Mesenchymal stem cell (in vitro differentiated cells and primary cell): Measurements from ENCODE around the gene TRAF3.
"Not testable (repeated sequence)": the region's sequence is repeated elsewhere in the genome, so short reads cannot be mapped to it uniquely, and the experiment has no call there.

Experiments
- DNase-seq: peaks from one replicate; pipeline ENCODE4 v3.0.0-alpha.2; 2013
- H2AFZ ChIP-seq: one replicate; pipeline ENCODE4 v1.6.1; 2013; ENCODE audit warnings: low read depth, mild to moderate bottlenecking, control low read depth, inconsistent platforms, low read length, moderate library complexity
- H2AK5ac ChIP-seq: 2 replicates; pipeline ENCODE4 v1.6.1; 2013; ENCODE audit warnings: low read length, moderate library complexity, mild to moderate bottlenecking, inconsistent platforms; ENCODE audit not compliant: severe bottlenecking
- H2BK120ac ChIP-seq: one replicate; pipeline ENCODE4 v1.6.1; 2013; ENCODE audit warnings: low read depth, mild to moderate bottlenecking, inconsistent platforms, low read length, moderate library complexity
- H2BK12ac ChIP-seq, 2 experiments: one replicate each; pipeline ENCODE4 v1.6.1; 2013; ENCODE audit warnings: inconsistent platforms in 2 of 2, low read length in 2 of 2, mild to moderate bottlenecking in 2 of 2, moderate library complexity in 2 of 2, control low read depth in 1 of 2
- H2BK15ac ChIP-seq: one replicate; pipeline ENCODE4 v1.6.1; 2013; ENCODE audit warnings: mild to moderate bottlenecking, low read depth, inconsistent platforms; ENCODE audit not compliant: poor library complexity, severe bottlenecking
- H2BK5ac ChIP-seq: 2 replicates; pipeline ENCODE4 v1.6.1; 2013; ENCODE audit warnings: low read depth, mild to moderate bottlenecking, low read length, control low read depth, inconsistent platforms; ENCODE audit not compliant: poor library complexity, severe bottlenecking
- H3K14ac ChIP-seq, 2 experiments: one replicate each; pipeline ENCODE4 v1.6.1; 2013; ENCODE audit warnings: inconsistent platforms in 2 of 2, low read length in 2 of 2, control low read depth in 1 of 2, mild to moderate bottlenecking in 1 of 2, moderate library complexity in 1 of 2
- H3K18ac ChIP-seq, 2 experiments: one replicate each; pipeline ENCODE4 v1.6.1; 2013; ENCODE audit warnings: inconsistent platforms in 2 of 2, low read length in 2 of 2, control low read depth in 1 of 2, low read depth in 1 of 2, mild to moderate bottlenecking in 1 of 2
- H3K23ac ChIP-seq, 2 experiments: one replicate each; pipeline ENCODE4 v1.6.1; 2013; ENCODE audit warnings: inconsistent platforms in 2 of 2, low read length in 2 of 2, mild to moderate bottlenecking in 2 of 2, moderate library complexity in 2 of 2, control low read depth in 1 of 2
- H3K27ac ChIP-seq: 2 replicates; pipeline ENCODE4 v1.5.1; 2013; ENCODE audit warnings: mild to moderate bottlenecking, moderate library complexity, low read length, control low read depth, inconsistent platforms; ENCODE audit not compliant: poor library complexity, severe bottlenecking
- H3K27me3 ChIP-seq, 2 experiments: 2 replicates each; pipeline versions ENCODE4 v1.6.1 to v1.7.0; 2013; ENCODE audit warnings: low read length in 2 of 2, mild to moderate bottlenecking in 2 of 2, moderate library complexity in 2 of 2, control low read depth in 1 of 2, inconsistent platforms in 1 of 2; ENCODE audit not compliant: control insufficient read depth in 1 of 2, insufficient read depth in 1 of 2
- H3K36me3 ChIP-seq, 2 experiments: 2 replicates each; pipeline versions ENCODE4 v1.6.1 to v1.7.0; 2013; ENCODE audit warnings: low read length in 2 of 2, control low read depth in 1 of 2, inconsistent platforms in 1 of 2, low read depth in 1 of 2, mild to moderate bottlenecking in 1 of 2; ENCODE audit not compliant: insufficient read depth in 2 of 2, control insufficient read depth in 1 of 2
- H3K4ac ChIP-seq, 2 experiments: one replicate each; pipeline ENCODE4 v1.6.1; 2013; ENCODE audit warnings: inconsistent platforms in 2 of 2, low read length in 2 of 2, mild to moderate bottlenecking in 2 of 2, moderate library complexity in 2 of 2, control low read depth in 1 of 2, low read depth in 1 of 2
- H3K4me1 ChIP-seq: 2 replicates; pipeline ENCODE4 v1.6.1; 2013; ENCODE audit warnings: low read depth, low read length, control low read depth; ENCODE audit not compliant: control insufficient read depth, insufficient read depth
- H3K4me2 ChIP-seq: 2 replicates; pipeline ENCODE4 v1.6.1; 2013; ENCODE audit warnings: low read length, mild to moderate bottlenecking, inconsistent platforms; ENCODE audit not compliant: poor library complexity, severe bottlenecking
- H3K4me3 ChIP-seq, 2 experiments: 2 replicates each; pipeline versions ENCODE4 v1.5.1 to v1.7.0; 2013; ENCODE audit warnings: low read length in 2 of 2, mild to moderate bottlenecking in 2 of 2, control low read depth in 1 of 2, low read depth in 1 of 2; ENCODE audit not compliant: insufficient read depth in 1 of 2
- H3K79me1 ChIP-seq: replicated peaks from 2 replicates; pipeline ENCODE4 v1.6.1; 2013; ENCODE audit warnings: mild to moderate bottlenecking, control low read depth, low read length, inconsistent platforms; ENCODE audit not compliant: poor library complexity, severe bottlenecking
- H3K9ac ChIP-seq: 2 replicates; pipeline ENCODE4 v1.7.0; 2013; ENCODE audit warnings: mild to moderate bottlenecking, low read length, moderate library complexity
- H3K9me3 ChIP-seq: 2 replicates; pipeline ENCODE4 v1.7.0; 2013; ENCODE audit warnings: mild to moderate bottlenecking, low read length; ENCODE audit not compliant: control insufficient read depth
- H4K8ac ChIP-seq: one replicate; pipeline ENCODE4 v1.6.1; 2013; ENCODE audit warnings: inconsistent platforms, mild to moderate bottlenecking, low read length, moderate library complexity
- H4K91ac ChIP-seq: one replicate; pipeline ENCODE4 v1.6.1; 2013; ENCODE audit warnings: mild to moderate bottlenecking, low read length, inconsistent platforms
- WGBS: methylation state at CpG from one replicate; pipeline ENCODE4 v1.1.7; 2013; ENCODE audit warnings: mixed read lengths; 5-methylcytosine and 5-hydroxymethylcytosine counted together

The TRAF3 gene

GRCh38 chr14:102822887-102823286 is 45.6 kb downstream of the TRAF3 start:
- not testable (repeated sequence) for H4K91ac ChIP-seq, H3K18ac ChIP-seq, H3K4me3 ChIP-seq, DNase-seq, H4K8ac ChIP-seq, H3K9ac ChIP-seq, H2BK120ac ChIP-seq, H3K27ac ChIP-seq, H3K4ac ChIP-seq, H2AK5ac ChIP-seq, H3K23ac ChIP-seq, H2AFZ ChIP-seq, H3K9me3 ChIP-seq, H3K4me2 ChIP-seq, H3K27me3 ChIP-seq, H2BK5ac ChIP-seq, H2BK15ac ChIP-seq, H2BK12ac ChIP-seq, H3K14ac ChIP-seq
- H3K4me1 ChIP-seq, result peaks cover 18% of the 10 kb centered on the region
- H3K36me3 ChIP-seq, result peaks cover 0 to 14% of the 10 kb centered on the region in 2 experiments
- H3K79me1 ChIP-seq, result peaks cover 34% of the 10 kb centered on the region
- WGBS, result 100% methylated on average over 1 of the region's 6 CpGs

- Histone ChIP-seq H3K4me3 (no peak overlapping the region), H3K4me1 (peaks cover 18% of the 10 kb centered on the region), H2AK5ac (no peak overlapping the region), H3K9ac (no peak overlapping the region), H2BK120ac (no peak overlapping the region), H3K36me3 (peaks cover 0 to 14% of the 10 kb centered on the region in 2 experiments), H2BK12ac (no peak overlapping the region), H3K4me2 (no peak overlapping the region), H3K79me1 (peaks cover 37% of the 10 kb centered on the region), H3K27me3 (no peaks in the 10 kb centered on the region), H2BK5ac (no peak overlapping the region), H2AFZ (no peak overlapping the region), H3K14ac (no peak overlapping the region), H3K23ac (no peak overlapping the region), H3K4ac (no peak overlapping the region), H4K91ac (no peak overlapping the region), H2BK15ac (no peak overlapping the region), H3K27ac (no peak overlapping the region), H3K9me3 (no peaks in the 10 kb centered on the region), H3K18ac (no peak overlapping the region), H4K8ac (no peak overlapping the region)
- DNase-seq, result no peak
- WGBS, result 88% methylated on average over 3 of the region's 5 CpGs
Observed at GRCh38 chr14:102823546-102823945, 46.3 kb downstream of the TRAF3 start.

GRCh38 chr14:102824832-102825231 is 47.6 kb downstream of the TRAF3 start:
- no peak overlapping the region for H3K4ac ChIP-seq
- peaks cover 13% of the 10 kb centered on the region for H3K4me1 ChIP-seq
- H2BK5ac ChIP-seq, result no peak overlapping the region
- H3K27ac ChIP-seq, result no peak overlapping the region
- no peak overlapping the region for H3K23ac ChIP-seq
- no peak overlapping the region for H3K4me2 ChIP-seq
- peaks cover 45% of the 10 kb centered on the region for H3K79me1 ChIP-seq
- H4K91ac ChIP-seq, result peak overlapping the region; percentile 66
- peak overlapping the region in 1 of 2 experiments; percentile 14 for H3K18ac ChIP-seq
- H3K9ac ChIP-seq, result no peak overlapping the region
- no peak overlapping the region for H2BK120ac ChIP-seq
- peaks cover 0 to 14% of the 10 kb centered on the region in 2 experiments for H3K36me3 ChIP-seq
- H4K8ac ChIP-seq, result no peak overlapping the region
- H2BK12ac ChIP-seq, result peak overlapping the region in 1 of 2 experiments; percentile 7
- H2AK5ac ChIP-seq, result no peak overlapping the region
- no peak overlapping the region for H3K14ac ChIP-seq
- no peak overlapping the region for H3K4me3 ChIP-seq
- 87% methylated on average over 8 of the region's 8 CpGs for WGBS
- no peaks in the 10 kb centered on the region for H3K27me3 ChIP-seq
- no peak overlapping the region for H2BK15ac ChIP-seq
- DNase-seq, result peak; percentile 56
- no peaks in the 10 kb centered on the region for H3K9me3 ChIP-seq
- H2AFZ ChIP-seq, result no peak overlapping the region

GRCh38 chr14:102825307-102826095 is 48.3 kb downstream of the TRAF3 start:
- Histone ChIP-seq H2BK5ac (no peak overlapping the region), H3K18ac (peak overlapping the region in 1 of 2 experiments; percentile 14), H3K14ac (peak overlapping the region in 1 of 2 experiments; percentile 44), H2AFZ (no peak overlapping the region), H2AK5ac (no peak overlapping the region), H3K27ac (no peak overlapping the region), H3K4me3 (no peak overlapping the region), H2BK120ac (no peak overlapping the region), H3K79me1 (peaks cover 47% of the 10 kb centered on the region), H3K9ac (no peak overlapping the region), H3K9me3 (no peaks in the 10 kb centered on the region), H4K8ac (no peak overlapping the region), H4K91ac (peak overlapping the region; percentile 14), H3K36me3 (peaks cover 0 to 14% of the 10 kb centered on the region in 2 experiments), H3K4me2 (no peak overlapping the region), H2BK15ac (no peak overlapping the region), H3K4ac (peak overlapping the region in 1 of 2 experiments; percentile 52), H3K4me1 (peaks cover 9% of the 10 kb centered on the region), H2BK12ac (peak overlapping the region in 1 of 2 experiments; percentile 7), H3K23ac (no peak overlapping the region), H3K27me3 (no peaks in the 10 kb centered on the region)
- no peak for DNase-seq
- 88% methylated on average over 21 of the region's 22 CpGs for WGBS
